Measurements from ENCODE around the gene RARB.

Gene RARB

DNA sequence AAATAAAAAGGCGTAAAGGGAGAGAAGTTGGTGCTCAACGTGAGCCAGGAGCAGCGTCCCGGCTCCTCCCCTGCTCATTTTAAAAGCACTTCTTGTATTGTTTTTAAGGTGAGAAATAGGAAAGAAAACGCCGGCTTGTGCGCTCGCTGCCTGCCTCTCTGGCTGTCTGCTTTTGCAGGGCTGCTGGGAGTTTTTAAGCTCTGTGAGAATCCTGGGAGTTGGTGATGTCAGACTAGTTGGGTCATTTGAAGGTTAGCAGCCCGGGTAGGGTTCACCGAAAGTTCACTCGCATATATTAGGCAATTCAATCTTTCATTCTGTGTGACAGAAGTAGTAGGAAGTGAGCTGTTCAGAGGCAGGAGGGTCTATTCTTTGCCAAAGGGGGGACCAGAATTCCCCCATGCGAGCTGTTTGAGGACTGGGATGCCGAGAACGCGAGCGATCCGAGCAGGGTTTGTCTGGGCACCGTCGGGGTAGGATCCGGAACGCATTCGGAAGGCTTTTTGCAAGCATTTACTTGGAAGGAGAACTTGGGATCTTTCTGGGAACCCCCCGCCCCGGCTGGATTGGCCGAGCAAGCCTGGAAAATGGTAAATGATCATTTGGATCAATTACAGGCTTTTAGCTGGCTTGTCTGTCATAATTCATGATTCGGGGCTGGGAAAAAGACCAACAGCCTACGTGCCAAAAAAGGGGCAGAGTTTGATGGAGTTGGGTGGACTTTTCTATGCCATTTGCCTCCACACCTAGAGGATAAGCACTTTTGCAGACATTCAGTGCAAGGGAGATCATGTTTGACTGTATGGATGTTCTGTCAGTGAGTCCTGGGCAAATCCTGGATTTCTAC lies at the start of gene RARB:
TSS of gene RARB (plus strand) at position 322 of the 847 bp plus-strand sequence. CDS start at position 791, 469 bp downstream.
- no peak for DNase-seq (ENCODE audit: low read depth)

DNA sequence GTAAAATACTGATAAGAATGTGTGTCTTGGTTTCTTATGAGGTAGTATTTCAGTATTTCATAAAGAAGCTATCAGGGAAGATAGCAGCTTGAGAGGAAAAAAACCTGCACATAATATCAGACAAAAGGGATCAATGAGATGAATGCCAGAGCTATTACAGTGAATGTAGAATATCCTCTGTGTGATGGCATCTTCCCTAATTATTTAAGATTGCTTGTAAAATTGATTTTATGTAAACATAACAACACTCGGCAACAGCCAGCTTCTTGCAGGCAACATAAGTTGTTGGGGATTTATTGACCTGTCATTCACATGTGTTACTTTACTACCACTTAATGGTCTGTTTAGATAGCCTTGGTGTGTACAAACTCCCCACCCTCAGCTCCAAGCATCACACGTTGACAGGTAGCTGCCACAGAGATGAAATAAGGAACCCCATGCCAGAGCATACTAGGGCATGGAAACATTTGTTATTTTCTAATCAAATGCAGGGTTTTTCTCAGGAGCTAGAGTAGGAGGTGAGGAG lies 49.2 kb upstream of the RARB start:
- no peak for DNase-seq (ENCODE audit: low read depth)

DNA sequence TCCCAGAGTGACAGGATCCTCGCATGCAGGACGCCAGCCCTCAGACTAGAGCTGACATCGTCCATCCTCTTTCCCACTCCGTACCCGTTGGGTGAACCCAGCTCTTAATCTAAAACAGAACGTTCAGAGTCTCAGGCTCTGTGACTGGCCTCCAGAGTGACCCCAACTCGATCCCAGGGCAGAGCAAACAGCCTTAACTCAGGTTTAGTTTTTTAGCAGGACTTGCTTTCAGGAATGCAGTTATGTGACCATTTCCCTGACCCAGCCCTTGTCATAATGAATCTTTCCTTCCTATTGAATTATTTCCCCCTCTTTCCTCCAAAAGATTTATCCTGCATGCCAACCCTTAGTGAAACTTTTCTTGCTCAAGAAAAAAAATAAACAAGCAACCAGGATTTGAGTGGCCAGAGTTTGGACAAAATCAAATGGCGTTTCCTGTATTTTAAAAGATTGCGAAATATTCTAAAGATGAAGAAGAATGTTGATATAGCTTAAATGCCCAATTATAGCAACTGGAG lies 47.8 kb upstream of the RARB start:
- DNase-seq (ENCODE audit: low read depth), result no peak

DNA sequence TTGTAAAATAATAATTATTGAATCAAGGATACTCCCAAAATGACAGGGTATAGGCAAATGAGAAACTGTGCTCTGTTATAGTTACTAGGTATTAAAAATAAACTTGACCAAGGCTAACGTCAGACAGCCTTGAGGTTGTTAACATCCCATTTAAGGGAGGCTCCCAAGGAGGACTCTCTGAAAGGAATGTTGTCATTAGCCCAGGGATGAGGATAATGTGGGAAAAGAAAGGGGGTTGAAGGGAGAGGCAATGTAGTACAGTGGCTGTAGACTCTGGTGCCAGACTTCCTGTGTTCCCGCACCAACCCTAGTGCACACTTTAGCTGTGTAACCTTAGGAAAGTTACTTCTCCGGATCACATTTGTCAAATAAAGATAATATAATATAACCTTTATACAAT lies 47.0 kb upstream of the RARB start:
- no peak for DNase-seq (ENCODE audit: low read depth)

- DNase-seq (ENCODE audit: low read depth), result no peak
These were observed 43.6 kb upstream of the RARB start for GRCh38 chr3:25384471-25384870.

DNA sequence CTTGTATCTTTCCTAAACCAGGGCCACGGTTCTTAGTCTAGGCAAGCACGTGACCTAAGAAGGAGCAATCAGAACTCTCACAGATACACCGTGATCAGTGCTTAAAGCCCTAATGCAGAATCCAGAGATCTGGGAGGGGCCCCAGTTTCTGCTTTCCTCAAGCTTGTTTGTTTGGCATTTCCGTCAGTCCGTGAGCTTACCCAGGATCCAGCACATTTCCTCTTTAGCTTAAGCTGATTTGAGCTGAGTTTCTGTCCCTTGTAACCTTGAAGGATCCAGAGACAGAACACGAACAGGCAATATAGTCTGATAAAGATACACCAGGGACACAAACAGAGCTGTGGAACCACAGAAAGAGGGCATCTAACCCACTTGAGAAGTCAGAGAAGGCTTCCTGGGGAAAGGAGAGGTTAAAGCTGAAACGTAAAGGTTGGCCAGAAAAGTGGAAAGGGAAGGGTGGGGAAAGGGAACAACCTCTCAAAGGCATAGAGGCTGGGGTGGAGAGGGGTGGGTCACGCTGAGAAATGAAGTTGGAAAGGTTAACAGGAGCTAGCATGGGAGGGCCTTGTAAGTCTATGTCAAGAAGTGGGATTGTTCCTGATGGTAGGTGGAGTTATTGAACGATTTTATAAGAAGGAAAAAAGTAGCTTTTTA lies 42.1 kb upstream of the RARB start:
- no peak for DNase-seq (ENCODE audit: low read depth)

GRCh38 chr3:25386686-25387255 lies 41.3 kb upstream of the RARB start:
- DNase-seq (ENCODE audit: low read depth), result no peak

DNA sequence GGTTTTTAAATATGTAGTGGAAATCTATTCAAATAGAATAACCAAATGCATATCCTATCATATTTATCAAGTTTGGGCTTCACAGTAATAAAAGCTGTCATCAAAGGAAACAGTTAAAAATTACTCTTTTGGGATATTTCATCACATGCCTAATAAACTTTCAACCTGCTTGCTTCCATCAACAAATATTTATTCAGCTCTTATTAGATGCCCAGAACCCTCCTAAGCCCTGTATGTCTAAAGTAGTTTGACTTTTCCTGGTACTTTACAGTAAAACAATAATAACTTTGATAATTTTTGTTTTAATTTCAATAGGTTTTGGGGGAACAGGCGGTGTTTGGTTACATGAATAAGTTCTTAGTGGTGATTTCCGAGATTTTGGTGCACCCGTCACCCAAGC lies 37.5 kb upstream of the RARB start:
- no peak for DNase-seq (ENCODE audit: low read depth)

- no peak for DNase-seq (ENCODE audit: low read depth)
These were observed 31.8 kb upstream of the RARB start for GRCh38 chr3:25396251-25396650.

GRCh38 chr3:25396686-25397085 lies 31.4 kb upstream of the RARB start:
- DNase-seq (ENCODE audit: low read depth), result no peak

DNA sequence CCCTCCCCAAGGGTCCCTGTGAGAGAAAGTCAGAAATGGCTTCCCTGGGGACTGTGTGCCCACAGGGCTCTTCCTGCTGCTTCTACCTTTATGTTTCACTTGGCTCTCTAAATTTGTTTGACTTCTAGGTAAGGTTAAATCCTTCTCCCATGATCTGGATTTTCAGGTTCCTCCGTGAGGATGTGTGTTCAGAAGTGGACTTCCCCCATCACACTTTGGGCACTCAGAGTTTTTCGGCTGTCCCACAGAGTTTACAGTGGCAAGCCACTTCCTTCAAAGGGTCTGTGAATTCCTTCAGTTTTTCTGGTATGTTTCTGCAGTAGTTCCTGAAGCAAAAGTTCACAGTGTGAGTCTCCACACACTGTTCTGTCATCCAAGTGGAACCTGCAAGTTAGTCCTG lies 30.9 kb upstream of the RARB start:
- DNase-seq (ENCODE audit: low read depth), result no peak

DNA sequence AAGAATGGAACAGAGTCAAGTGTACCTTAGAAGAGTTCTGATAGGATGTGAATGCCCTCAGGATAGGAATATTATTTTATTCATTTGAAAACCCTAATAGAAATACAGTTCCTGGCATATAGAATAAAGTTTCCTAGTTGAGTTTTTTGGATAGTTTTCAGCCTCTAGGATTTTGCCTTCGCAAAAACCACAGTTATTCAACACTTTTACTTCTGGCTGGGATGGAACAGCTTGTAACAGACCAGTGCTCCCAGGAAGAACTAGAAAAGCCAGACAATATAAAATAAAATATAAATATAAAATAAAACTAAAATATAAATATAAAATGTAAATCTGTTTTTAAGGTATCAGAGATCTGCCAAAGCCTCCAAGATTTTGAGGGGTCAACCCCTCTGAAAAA lies 27.5 kb upstream of the RARB start:
- DNase-seq (ENCODE audit: low read depth), result no peak

GRCh38 chr3:25403968-25404367 lies 24.1 kb upstream of the RARB start:
- DNase-seq (ENCODE audit: low read depth), result no peak

- DNase-seq (ENCODE audit: low read depth), result no peak
These were observed 23.5 kb upstream of the RARB start for GRCh38 chr3:25404569-25404968.

DNA sequence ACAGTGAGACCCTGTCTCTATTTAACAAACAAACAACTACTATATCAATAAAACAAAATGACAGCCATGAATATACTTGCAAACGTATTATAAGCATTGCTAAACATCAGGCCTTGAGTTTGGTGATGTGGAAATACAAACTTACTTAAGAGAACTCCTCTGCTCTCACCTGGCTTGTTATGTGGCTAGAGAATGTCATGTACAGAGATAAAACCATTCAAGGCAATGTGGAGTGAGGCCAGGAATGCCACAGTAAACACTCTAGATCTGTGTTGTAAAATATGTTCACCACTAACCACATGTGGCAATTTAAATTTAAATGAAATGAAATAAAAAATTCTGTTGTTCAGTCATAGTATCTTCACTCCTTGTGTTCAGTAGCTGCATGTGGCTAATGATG lies 22.7 kb upstream of the RARB start:
- DNase-seq (ENCODE audit: low read depth), result no peak

DNA sequence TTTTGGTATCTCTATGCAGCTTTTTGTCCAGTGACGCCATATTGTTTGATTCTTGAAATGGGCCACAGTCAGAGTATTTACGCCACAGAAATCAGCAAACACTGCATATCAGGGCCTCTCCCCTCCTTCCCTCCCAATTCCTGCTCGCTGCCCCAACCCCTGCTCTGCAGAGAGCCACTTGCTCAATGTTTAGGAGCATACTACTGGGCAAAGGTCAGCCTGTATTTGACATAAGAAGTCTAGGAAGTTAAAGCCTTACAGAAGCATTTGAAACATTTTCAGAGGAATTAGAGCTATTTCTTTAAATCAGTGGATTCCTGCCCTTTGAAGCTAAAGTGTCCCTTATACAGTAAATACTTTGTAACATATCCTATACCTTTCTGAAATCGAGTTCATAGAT lies 17.4 kb upstream of the RARB start:
- DNase-seq (ENCODE audit: low read depth), result no peak

- no peak for DNase-seq (ENCODE audit: low read depth)
These were observed 15.8 kb upstream of the RARB start for GRCh38 chr3:25412269-25412668.

- no peak for DNase-seq (ENCODE audit: low read depth)
These were observed 11.9 kb upstream of the RARB start for GRCh38 chr3:25416176-25416575.

- DNase-seq (ENCODE audit: low read depth), result no peak
These were observed 9.5 kb upstream of the RARB start for GRCh38 chr3:25418596-25418995.

GRCh38 chr3:25419251-25419650 lies 8.8 kb upstream of the RARB start:
- no peak for DNase-seq (ENCODE audit: low read depth)

GRCh38 chr3:25420147-25420546 lies 7.9 kb upstream of the RARB start:
- DNase-seq (ENCODE audit: low read depth), result no peak

GRCh38 chr3:25420885-25421284 lies 7.2 kb upstream of the RARB start:
- no peak for DNase-seq (ENCODE audit: low read depth)

DNA sequence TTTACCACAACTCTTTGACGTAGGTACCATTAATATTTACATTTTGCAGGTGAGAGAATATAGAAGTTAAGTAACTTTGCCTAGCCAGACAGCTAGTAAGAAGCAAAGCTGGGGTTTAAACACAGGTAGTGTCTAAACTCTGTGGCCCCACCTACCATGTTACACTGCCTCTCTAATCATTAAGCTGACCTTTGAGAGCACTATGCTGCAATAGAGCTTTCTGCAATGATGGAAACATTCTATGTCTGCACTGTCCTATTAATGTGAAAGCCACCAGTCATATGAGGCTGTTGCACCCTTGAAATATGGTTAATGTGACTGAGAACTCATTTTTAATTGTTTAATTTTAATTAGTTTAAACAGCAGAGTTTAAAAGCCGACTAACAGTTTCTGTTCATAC lies 6.3 kb upstream of the RARB start:
- DNase-seq (ENCODE audit: low read depth), result no peak
